ENCODE data around the gene SF1.

The SF1 gene

GRCh38 chr11:64723117-64723906, 55.0 kb downstream of the SF1 start, which contains the start of gene NRXN2:
TSS of gene NRXN2 (minus strand) at chr11:64723197. CDS start at chr11:64713699, 9,498 bp downstream.
- Histone ChIP-seq H3K4me1 (ENCODE audit: low read length) (no peaks in the 10 kb centered on the region), H2AFZ (ENCODE audit: low read length) (peak within 1 kb of the TSS; percentile 99), H3K9me3 (replicated peaks; ENCODE audit: insufficient read depth, low read length) (no peaks in the 10 kb centered on the region), H3K9me2 (replicated peaks; ENCODE audit: insufficient read depth, low read length) (no peaks in the 10 kb centered on the region), H3K79me2 (ENCODE audit: low read length) (no peaks in the 10 kb centered on the region), H3K4me3 (ENCODE audit: low read length) (peak within 1 kb of the TSS; percentile 66), H3K4me2 (ENCODE audit: low read depth, low read length) (peak within 1 kb of the TSS; percentile 97), H4K20me1 (ENCODE audit: insufficient read depth, low read length) (no peaks in the 10 kb centered on the region), H3K27ac (ENCODE audit: low read length) (no peak within 1 kb of the TSS), H3K27me3 (replicated peaks; ENCODE audit: insufficient read depth, low read length) (peaks cover 89% of the 10 kb centered on the region), H3K36me3 (replicated peaks; ENCODE audit: insufficient read depth, low read length) (no peaks in the 10 kb centered on the region), H3K9ac (ENCODE audit: low read length) (peak within 1 kb of the TSS; percentile 52; the same call in 1 of the 2 replicates), H3F3A (ENCODE audit: insufficient read depth, low read length) (no peaks in the 10 kb centered on the region)
- no peak for TF ChIP-seq EZH2phosphoT487 (IDR thresholded peaks at IDR 0.05; ENCODE audit: low read length)
- TF ChIP-seq CTCF (IDR thresholded peaks at IDR 0.05; ENCODE audit: low read length): peak; percentile 96
- no peak for TF ChIP-seq EZH2 (optimal IDR thresholded peaks at IDR 0.05; ENCODE audit: low read depth, low read length)
- peak; percentile 87 for DNase-seq

- Histone ChIP-seq H3K4me2 (ENCODE audit: low read depth, low read length) (no peak overlapping the region), H3K9me2 (replicated peaks; ENCODE audit: insufficient read depth, low read length) (no peaks in the 10 kb centered on the region), H3F3A (ENCODE audit: insufficient read depth, low read length) (no peaks in the 10 kb centered on the region), H3K79me2 (ENCODE audit: low read length) (no peaks in the 10 kb centered on the region), H3K4me1 (ENCODE audit: low read length) (no peaks in the 10 kb centered on the region), H3K9me3 (replicated peaks; ENCODE audit: insufficient read depth, low read length) (no peaks in the 10 kb centered on the region), H3K36me3 (replicated peaks; ENCODE audit: insufficient read depth, low read length) (no peaks in the 10 kb centered on the region), H3K4me3 (ENCODE audit: low read length) (no peak overlapping the region), H4K20me1 (ENCODE audit: insufficient read depth, low read length) (no peaks in the 10 kb centered on the region), H3K27ac (ENCODE audit: low read length) (no peak overlapping the region), H3K9ac (ENCODE audit: low read length) (no peak overlapping the region), H3K27me3 (replicated peaks; ENCODE audit: insufficient read depth, low read length) (peaks cover 89% of the 10 kb centered on the region), H2AFZ (ENCODE audit: low read length) (no peak overlapping the region)
- TF ChIP-seq EZH2 (optimal IDR thresholded peaks at IDR 0.05; ENCODE audit: low read depth, low read length) (no peak), EZH2phosphoT487 (IDR thresholded peaks at IDR 0.05; ENCODE audit: low read length) (no peak), CTCF (IDR thresholded peaks at IDR 0.05; ENCODE audit: low read length) (no peak)
- DNase-seq: no peak
Measured at GRCh38 chr11:64722141-64723065, 55.9 kb downstream of the SF1 start.

DNA sequence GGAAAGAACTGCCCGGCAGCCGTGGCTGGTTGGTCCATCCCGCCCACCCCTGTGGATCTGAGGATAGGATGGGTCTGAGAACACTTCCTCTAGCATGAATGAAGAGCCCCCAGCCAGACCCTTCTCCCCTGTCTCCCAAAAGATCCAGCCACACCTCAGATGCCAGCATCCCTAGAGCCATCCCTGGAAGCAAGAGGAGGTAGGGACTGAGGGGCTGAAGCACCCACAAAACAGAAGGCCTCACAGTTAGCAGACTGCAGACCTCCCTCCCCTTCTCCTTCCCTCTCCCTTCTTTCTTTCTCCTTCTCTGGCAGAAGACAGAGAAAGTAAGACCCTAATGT, 57.0 kb downstream of the SF1 start:
- Histone ChIP-seq H3K4me1 (ENCODE audit: low read length) (no peaks in the 10 kb centered on the region), H3K79me2 (ENCODE audit: low read length) (no peaks in the 10 kb centered on the region), H3K27ac (ENCODE audit: low read length) (no peak overlapping the region), H3K4me3 (ENCODE audit: low read length) (no peak overlapping the region), H3K9me3 (replicated peaks; ENCODE audit: insufficient read depth, low read length) (no peaks in the 10 kb centered on the region), H3K27me3 (replicated peaks; ENCODE audit: insufficient read depth, low read length) (peaks cover 89% of the 10 kb centered on the region), H3K9me2 (replicated peaks; ENCODE audit: insufficient read depth, low read length) (no peaks in the 10 kb centered on the region), H3K36me3 (replicated peaks; ENCODE audit: insufficient read depth, low read length) (no peaks in the 10 kb centered on the region), H3K9ac (ENCODE audit: low read length) (no peak overlapping the region), H2AFZ (ENCODE audit: low read length) (no peak overlapping the region), H3K4me2 (ENCODE audit: low read depth, low read length) (no peak overlapping the region), H3F3A (ENCODE audit: insufficient read depth, low read length) (no peaks in the 10 kb centered on the region), H4K20me1 (ENCODE audit: insufficient read depth, low read length) (no peaks in the 10 kb centered on the region)
- DNase-seq: no peak
- TF ChIP-seq EZH2 (optimal IDR thresholded peaks at IDR 0.05; ENCODE audit: low read depth, low read length) (no peak), EZH2phosphoT487 (IDR thresholded peaks at IDR 0.05; ENCODE audit: low read length) (no peak), CTCF (IDR thresholded peaks at IDR 0.05; ENCODE audit: low read length) (no peak)

Data from MM.1S (cell line).